ENCODE data around the gene CTIF.

Gene CTIF

DNA sequence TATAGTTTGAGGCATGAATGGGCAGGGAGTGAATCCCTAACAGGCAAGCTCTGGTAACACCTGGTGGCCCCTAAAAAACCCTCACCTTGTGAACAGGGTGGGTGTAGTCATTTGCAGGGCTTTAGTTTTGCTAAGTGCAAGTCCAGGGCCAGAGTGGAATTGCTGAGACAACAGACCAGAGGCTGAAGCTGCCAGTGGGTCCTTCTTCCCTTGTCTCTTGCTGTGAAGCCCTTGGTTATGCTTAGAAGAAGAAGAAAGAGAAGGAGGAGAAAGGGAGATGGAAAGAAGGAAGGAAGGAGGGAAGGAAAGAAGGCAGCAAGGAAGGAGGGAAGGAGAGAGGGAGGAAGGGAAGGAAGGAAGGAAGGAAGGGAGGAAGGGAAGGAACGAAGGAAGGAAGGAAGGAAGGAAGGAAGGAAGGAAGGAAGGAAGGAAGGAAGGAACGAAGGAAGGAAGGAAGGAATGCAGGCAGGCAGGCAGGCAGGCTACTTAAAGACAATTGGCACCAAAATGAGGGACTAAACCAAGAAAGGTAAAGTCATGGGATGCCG is 366.1 kb downstream of the CTIF start:
- H3K4me3 ChIP-seq (replicated peaks; ENCODE audit: low read depth, low read length) = no peak overlapping the region
- TF ChIP-seq, protein P1, sequence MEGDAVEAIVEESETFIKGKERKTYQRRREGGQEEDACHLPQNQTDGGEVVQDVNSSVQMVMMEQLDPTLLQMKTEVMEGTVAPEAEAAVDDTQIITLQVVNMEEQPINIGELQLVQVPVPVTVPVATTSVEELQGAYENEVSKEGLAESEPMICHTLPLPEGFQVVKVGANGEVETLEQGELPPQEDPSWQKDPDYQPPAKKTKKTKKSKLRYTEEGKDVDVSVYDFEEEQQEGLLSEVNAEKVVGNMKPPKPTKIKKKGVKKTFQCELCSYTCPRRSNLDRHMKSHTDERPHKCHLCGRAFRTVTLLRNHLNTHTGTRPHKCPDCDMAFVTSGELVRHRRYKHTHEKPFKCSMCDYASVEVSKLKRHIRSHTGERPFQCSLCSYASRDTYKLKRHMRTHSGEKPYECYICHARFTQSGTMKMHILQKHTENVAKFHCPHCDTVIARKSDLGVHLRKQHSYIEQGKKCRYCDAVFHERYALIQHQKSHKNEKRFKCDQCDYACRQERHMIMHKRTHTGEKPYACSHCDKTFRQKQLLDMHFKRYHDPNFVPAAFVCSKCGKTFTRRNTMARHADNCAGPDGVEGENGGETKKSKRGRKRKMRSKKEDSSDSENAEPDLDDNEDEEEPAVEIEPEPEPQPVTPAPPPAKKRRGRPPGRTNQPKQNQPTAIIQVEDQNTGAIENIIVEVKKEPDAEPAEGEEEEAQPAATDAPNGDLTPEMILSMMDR (IDR thresholded peaks at IDR 0.05; ENCODE audit: low read depth, low read length, missing control alignments) = no peak
- no peak for DNase-seq (ENCODE audit: extremely low read depth, low read depth)

DNA sequence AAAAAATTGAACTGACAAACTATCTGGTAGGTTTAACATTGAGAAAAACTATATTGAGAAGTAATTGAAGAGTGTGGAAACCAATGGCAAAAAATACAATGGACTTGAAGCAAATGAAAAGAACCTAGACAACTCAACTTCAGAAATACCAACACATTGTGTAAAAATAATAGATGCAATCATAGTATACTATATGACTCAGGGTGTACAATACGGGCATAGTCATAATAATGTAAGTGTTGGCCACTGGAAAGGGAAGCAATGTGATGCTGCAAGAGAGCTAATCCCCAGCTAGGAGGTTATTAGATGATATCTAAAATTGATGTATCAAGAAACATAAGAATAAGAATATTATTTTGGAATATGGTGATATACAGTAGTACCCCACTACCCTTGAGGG is 366.7 kb downstream of the CTIF start:
- H3K4me3 ChIP-seq (replicated peaks; ENCODE audit: low read depth, low read length) = no peak overlapping the region
- TF ChIP-seq, protein P1 (IDR thresholded peaks at IDR 0.05; ENCODE audit: low read depth, low read length, missing control alignments) = no peak
- no peak for DNase-seq (ENCODE audit: extremely low read depth, low read depth)

DNA sequence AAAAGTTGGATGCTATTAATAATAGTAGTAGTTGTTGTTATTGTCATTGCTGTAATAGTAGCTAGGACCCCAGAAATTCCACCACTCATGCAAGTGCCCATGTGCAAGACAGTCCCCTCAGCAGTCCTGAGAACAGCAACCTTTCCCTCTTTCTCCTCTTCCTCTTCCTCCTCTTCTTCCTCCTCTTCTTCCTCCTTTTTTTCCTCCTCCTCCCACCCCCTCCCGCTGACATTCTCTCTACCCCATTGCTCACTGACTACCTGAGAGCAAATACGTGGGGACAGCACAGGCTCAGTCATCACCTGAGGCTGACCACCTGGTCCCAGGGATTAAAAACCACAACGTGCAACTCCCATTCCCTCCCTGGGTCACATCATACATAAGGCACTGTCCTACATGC is 370.1 kb downstream of the CTIF start:
- DNase-seq (ENCODE audit: extremely low read depth, low read depth) = no peak
- H3K4me3 ChIP-seq (replicated peaks; ENCODE audit: low read depth, low read length) = no peak overlapping the region
- TF ChIP-seq, protein P1 (IDR thresholded peaks at IDR 0.05; ENCODE audit: low read depth, low read length, missing control alignments) = no peak

DNA sequence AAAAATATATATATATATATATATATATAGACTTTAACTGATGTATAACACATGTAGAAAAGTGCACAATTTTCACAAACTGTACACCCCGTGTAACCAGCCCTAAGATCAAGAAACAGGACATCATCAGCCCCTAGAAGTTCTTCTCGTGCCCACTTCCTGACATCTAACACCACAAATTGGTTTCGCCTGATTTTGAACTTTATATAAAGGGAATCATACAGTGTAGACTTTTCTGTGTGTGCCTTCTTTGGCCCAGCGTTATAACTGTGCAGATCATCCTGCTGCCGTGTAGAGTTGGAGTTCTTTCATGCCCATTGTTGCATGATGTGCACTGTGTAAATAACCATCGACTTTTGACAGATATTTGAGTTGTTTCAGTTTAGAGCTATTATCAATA is 370.9 kb downstream of the CTIF start:
- TF ChIP-seq, protein P1 (IDR thresholded peaks at IDR 0.05; ENCODE audit: low read depth, low read length, missing control alignments) = no peak
- no peak overlapping the region for H3K4me3 ChIP-seq (replicated peaks; ENCODE audit: low read depth, low read length)
- DNase-seq (ENCODE audit: extremely low read depth, low read depth) = no peak

DNA sequence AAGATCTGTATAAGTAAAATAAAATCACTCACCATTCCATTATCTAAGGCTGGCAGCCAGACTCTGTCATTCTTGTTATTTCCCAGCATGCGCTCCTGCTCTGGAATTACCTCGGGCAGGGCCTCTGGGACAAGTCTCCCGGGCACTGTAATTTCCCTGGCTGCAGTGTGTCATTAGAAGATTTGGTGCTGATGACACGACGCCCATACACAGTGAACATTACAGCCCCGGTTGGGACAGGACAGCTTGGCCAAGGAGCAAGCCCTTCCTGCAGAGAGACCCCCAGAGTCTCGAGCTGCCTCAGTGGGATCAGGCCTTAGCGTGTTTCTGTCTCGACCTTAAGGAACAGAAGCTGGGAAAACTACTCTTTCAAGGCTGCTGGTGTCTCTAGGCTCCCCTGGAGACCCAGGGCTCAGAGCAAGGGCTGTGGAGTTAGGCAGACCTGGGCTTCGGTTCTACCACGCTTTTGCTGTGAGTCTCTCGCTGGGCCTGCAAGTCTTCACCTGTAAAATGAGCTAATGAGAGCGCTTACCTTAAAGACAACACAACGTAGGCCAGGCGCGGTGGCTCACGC is 372.2 kb downstream of the CTIF start:
- TF ChIP-seq, protein P1 (IDR thresholded peaks at IDR 0.05; ENCODE audit: low read depth, low read length, missing control alignments) = no peak
- DNase-seq (ENCODE audit: extremely low read depth, low read depth) = no peak
- no peak overlapping the region for H3K4me3 ChIP-seq (replicated peaks; ENCODE audit: low read depth, low read length)

Measured in HFF-Myc (cell line).